OCI-LY3 (cell line): ENCODE data around the gene IRF9.

Experiments used
- H2AFZ ChIP-seq: fragments of 200-600, 300-600 bp; shearing (Covaris generic); 2 replicates; pipeline ENCODE4 v1.6.0; 2014; ENCODE audit warnings: antibody characterized with exemption, low read depth, low read length
- H3K27ac ChIP-seq: fragments of 200-600, 300-600 bp; sonication (generic); 2 replicates; pipeline ENCODE4 v1.5.1; 2014; ENCODE audit warnings: mild to moderate bottlenecking, low read length, moderate library complexity, mixed read lengths
- H3K27me3 ChIP-seq: fragments of 200-600, 300-600 bp; sonication (generic); 2 replicates; pipeline ENCODE4 v1.6.1; 2014; ENCODE audit warnings: low read depth, low read length, mixed read lengths
- H3K36me3 ChIP-seq: fragments of 200-600, 300-600 bp; sonication (generic); replicated peaks from 2 replicates; pipeline ENCODE3; 2014; ENCODE audit warnings: low read depth, low read length, mixed read lengths
- H3K4me1 ChIP-seq: fragments of 300-600, 200-600 bp; sonication (generic); 2 replicates; pipeline ENCODE4 v1.6.1; 2014; ENCODE audit warnings: low read length, mixed read lengths
- H3K4me2 ChIP-seq: fragments of 200-600, 300-600 bp; sonication (generic); 2 replicates; pipeline ENCODE4 v1.6.1; 2014; ENCODE audit warnings: low read length, mixed read lengths
- H3K4me3 ChIP-seq: fragments of 300-600, 200-600 bp; sonication (generic); 2 replicates; pipeline ENCODE4 v1.5.1; 2014; ENCODE audit warnings: antibody characterized with exemption, mild to moderate bottlenecking, low read length, moderate library complexity
- H3K79me2 ChIP-seq: fragments of 300-600, 200-600 bp; shearing (Covaris generic); 2 replicates; pipeline ENCODE4 v1.6.1; 2014; ENCODE audit warnings: mild to moderate bottlenecking, low read length, mixed read lengths
- H3K9ac ChIP-seq: fragments of 300-600, 200-600 bp; shearing (Covaris generic); 2 replicates; pipeline ENCODE4 v1.6.0; 2014; ENCODE audit warnings: mild to moderate bottlenecking, low read length, moderate library complexity
- H3K9me3 ChIP-seq: fragments of 200-600, 300-600 bp; shearing (Covaris generic); 2 replicates; pipeline ENCODE4 v1.6.1; 2014; ENCODE audit warnings: low read length, mixed read lengths; ENCODE audit not compliant: insufficient read depth
- H4K20me1 ChIP-seq: fragments of 200-600, 300-600 bp; sonication (generic); 2 replicates; pipeline ENCODE4 v1.6.1; 2016; ENCODE audit warnings: low read length, mixed read lengths; ENCODE audit not compliant: insufficient read depth
- EZH2phosphoT487 ChIP-seq: fragments of 200-600 bp; shearing (Covaris generic); IDR thresholded peaks from 2 replicates; pipeline ENCODE4 v1.6.1; 2018; ENCODE audit warnings: antibody characterized with exemption, mixed run types, low read depth
- TF ChIP-seq, protein P1 (sequence below): fragments of 200-600, 300-600 bp; sonication (generic); IDR thresholded peaks from 2 replicates; pipeline ENCODE4 v1.5.1; 2014; ENCODE audit warnings: antibody characterized with exemption, low read length, low read depth

The IRF9 gene

GRCh38 chr14:24138396-24139271 lies 22.4 kb upstream of the IRF9 start:
- Histone ChIP-seq H3K9ac (no peak overlapping the region), H3K27ac (no peak overlapping the region), H3K9me3 (no peaks in the 10 kb centered on the region), H3K36me3 (peaks cover 31% of the 10 kb centered on the region), H4K20me1 (no peaks in the 10 kb centered on the region; the same call in 1 of the 2 replicates), H3K27me3 (no peaks in the 10 kb centered on the region), H3K79me2 (peaks cover 52% of the 10 kb centered on the region), H3K4me1 (peaks cover 31% of the 10 kb centered on the region), H3K4me3 (no peak overlapping the region), H3K4me2 (no peak overlapping the region), H2AFZ (no peak overlapping the region)
- TF ChIP-seq, protein P1, sequence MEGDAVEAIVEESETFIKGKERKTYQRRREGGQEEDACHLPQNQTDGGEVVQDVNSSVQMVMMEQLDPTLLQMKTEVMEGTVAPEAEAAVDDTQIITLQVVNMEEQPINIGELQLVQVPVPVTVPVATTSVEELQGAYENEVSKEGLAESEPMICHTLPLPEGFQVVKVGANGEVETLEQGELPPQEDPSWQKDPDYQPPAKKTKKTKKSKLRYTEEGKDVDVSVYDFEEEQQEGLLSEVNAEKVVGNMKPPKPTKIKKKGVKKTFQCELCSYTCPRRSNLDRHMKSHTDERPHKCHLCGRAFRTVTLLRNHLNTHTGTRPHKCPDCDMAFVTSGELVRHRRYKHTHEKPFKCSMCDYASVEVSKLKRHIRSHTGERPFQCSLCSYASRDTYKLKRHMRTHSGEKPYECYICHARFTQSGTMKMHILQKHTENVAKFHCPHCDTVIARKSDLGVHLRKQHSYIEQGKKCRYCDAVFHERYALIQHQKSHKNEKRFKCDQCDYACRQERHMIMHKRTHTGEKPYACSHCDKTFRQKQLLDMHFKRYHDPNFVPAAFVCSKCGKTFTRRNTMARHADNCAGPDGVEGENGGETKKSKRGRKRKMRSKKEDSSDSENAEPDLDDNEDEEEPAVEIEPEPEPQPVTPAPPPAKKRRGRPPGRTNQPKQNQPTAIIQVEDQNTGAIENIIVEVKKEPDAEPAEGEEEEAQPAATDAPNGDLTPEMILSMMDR = no peak
- no peak for TF ChIP-seq EZH2phosphoT487

- Histone ChIP-seq H3K79me2 (peaks cover 52% of the 10 kb centered on the region), H3K27ac (no peak overlapping the region), H3K36me3 (peaks cover 34% of the 10 kb centered on the region), H2AFZ (no peak overlapping the region), H3K27me3 (no peaks in the 10 kb centered on the region), H3K4me2 (peak overlapping the region; percentile 63), H3K4me3 (peak overlapping the region; percentile 97), H3K4me1 (peaks cover 31% of the 10 kb centered on the region), H3K9ac (peak overlapping the region; percentile 91; the same call in 1 of the 2 replicates), H4K20me1 (no peaks in the 10 kb centered on the region; the same call in 1 of the 2 replicates), H3K9me3 (no peaks in the 10 kb centered on the region)
- TF ChIP-seq EZH2phosphoT487 = no peak
- TF ChIP-seq, protein P1 = no peak
Measured at GRCh38 chr14:24139272-24139934, 21.7 kb upstream of the IRF9 start.

- no peaks in the 10 kb centered on the region for H3K9me3 ChIP-seq
- peak within 1 kb of the TSS; percentile 80 for H3K27ac ChIP-seq
- peaks cover 38% of the 10 kb centered on the region for H3K4me1 ChIP-seq
- no peaks in the 10 kb centered on the region for H3K27me3 ChIP-seq
- peak within 1 kb of the TSS; percentile 91 for H3K9ac ChIP-seq
- no peak for TF ChIP-seq EZH2phosphoT487
- TF ChIP-seq, protein P1 = peak; percentile 11; the same call in 1 of the 2 replicates
- peak within 1 kb of the TSS; percentile 97 for H3K4me3 ChIP-seq
- peak within 1 kb of the TSS; percentile 82 for H3K4me2 ChIP-seq
- peaks cover 41% of the 10 kb centered on the region for H3K36me3 ChIP-seq
- peaks cover 68% of the 10 kb centered on the region for H3K79me2 ChIP-seq
- peak within 1 kb of the TSS; percentile 7; the same call in 1 of the 2 replicates for H2AFZ ChIP-seq
- H4K20me1 ChIP-seq = no peaks in the 10 kb centered on the region; the same call in 1 of the 2 replicates
Measured at GRCh38 chr14:24141097-24141880, 19.8 kb upstream of the IRF9 start, which contains the start of gene EMC9. EMC9 (minus strand) TSS chr14:24141591; CDS start chr14:24141304, 287 bp downstream.
